HG03060 (cell line): ENCODE results near the gene OR10V1.
A peak's percentile ranks its signal among the peaks of the same experiment; 100 is the strongest.

ENCODE experiments used
- ATAC-seq: cut with Tn5 transposase; IDR thresholded peaks from one replicate; pipeline ENCODE4 v1.9.1; 2021; ENCODE audit warnings: low read depth, moderate number of reproducible peaks; ENCODE audit not compliant: unreplicated experiment

OR10V1 gene

GRCh38 chr11:59668950-59669610 is 44.6 kb downstream of the OR10V1 start, which contains the start of gene PATL1:
Gene PATL1, minus strand, starts transcription at chr11:59669037. Its CDS starts 142 bp downstream, at chr11:59668895.
- ATAC-seq, result peak; percentile 94

- ATAC-seq, result no peak
Measured at GRCh38 chr11:59668188-59668949, 45.3 kb downstream of the OR10V1 start.

GRCh38 chr11:59667812-59668187 is 45.8 kb downstream of the OR10V1 start:
- no peak for ATAC-seq

- no peak for ATAC-seq
Measured at GRCh38 chr11:59666969-59667368, 46.7 kb downstream of the OR10V1 start.
